ELF-1 (cell line): ENCODE results near the gene INO80D.
A peak's percentile ranks its signal among the peaks of the same experiment; 100 is the strongest.
"Not testable (repeated sequence)": the region's sequence is repeated elsewhere in the genome, so short reads cannot be mapped to it uniquely, and the experiment has no call there.

ENCODE experiments used
- DNase-seq: peaks from one replicate; pipeline ENCODE4 v3.0.0-alpha.2; 2016; ENCODE audit warnings: low read depth, low spot score

The INO80D gene

DNA sequence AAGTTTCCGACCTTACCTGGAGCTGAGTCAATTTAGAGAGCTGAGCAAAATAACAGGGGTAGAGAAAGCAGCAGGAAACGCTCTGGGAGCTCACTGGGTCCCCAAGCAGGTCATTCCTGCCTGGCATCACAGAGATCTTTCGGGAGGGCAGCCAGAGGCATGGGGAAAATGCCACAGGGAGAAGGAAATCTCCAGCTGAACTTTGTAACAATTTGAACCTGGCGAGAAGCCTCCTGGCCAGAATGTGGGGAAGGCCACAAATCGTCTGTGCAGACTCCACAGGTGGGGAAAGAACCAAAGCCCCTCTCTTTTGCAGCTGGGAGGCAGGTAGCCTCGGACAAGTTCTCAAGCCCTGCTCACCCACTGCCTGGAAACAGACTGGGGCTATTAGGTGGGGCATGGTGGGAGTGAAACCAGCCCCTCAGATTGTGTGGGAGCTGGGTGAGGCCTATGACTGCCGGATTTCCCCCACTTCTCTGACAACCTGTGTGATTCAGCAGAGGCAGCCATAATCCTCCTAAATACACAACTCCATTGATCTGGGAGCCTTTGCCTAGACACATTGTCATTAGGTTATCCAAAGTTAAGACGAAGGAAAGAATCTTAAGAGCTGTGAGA is 53.9 kb downstream of the INO80D start:
- DNase-seq, result no peak

DNA sequence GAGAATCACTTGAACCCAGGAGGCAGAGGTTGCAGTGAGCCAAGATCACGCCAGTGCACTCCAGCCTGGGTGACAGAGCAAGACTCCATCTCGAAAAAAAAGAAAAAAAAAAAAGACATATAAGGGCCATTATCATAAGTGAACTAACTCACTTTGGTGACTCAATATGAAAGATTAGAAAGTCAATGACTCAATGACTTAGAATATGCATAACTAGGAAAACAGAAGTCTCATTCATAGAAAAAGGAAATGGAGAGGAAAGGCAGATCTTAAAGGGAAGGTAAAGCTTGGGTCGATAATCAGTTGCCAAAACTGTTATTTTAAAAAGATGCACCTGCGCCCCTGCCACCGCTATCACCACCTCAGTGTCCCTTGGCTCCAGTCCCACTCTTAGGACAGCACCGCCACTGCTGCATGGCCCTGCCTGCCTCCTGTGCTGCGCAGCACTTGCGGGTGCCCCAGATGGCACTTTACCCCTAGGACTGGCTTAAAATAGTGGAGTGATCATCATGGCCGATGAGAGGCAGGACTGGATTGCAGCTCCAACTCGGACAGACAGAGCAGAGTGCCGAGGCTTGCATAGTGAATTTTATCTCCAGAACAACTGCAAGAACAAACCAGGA is 54.7 kb downstream of the INO80D start:
- no peak for DNase-seq

DNA sequence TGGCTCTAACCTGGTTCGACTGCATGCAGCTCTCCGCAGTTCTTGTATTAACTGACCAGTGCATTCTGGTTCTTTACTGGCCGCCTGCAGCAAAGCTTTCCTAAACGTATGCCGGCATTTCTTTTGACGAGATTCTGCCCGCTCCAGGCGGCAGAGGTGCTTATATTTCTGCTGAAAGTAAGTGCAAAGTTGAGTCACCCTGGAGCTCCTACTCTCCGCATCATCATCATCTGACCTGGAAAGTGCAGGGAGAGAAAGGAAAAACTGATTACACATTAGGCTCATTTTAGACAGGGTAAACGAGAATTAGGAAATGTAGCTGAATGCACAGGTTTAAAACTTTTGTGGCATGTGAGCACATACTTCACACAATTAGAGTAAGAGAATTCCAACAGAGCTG is 57.9 kb downstream of the INO80D start:
- no peak for DNase-seq

DNA sequence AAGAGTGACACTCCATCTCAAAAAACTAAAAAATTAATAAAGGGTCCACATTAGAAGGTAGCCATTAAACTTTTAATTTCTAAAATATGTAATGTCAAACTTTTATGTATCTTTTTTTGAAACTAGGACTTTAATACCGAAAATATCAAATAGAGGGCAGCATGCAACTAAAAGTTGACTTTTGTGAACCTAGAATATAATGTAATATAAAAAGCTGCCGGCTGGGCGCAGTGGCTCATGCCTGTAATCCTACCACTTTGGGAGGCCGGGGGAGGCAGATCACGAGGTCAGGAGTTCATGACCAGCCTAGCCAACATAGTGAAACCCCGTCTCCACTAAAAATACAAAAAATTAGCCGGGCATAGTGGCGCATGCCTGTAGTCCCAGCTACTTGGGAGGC is 62.8 kb downstream of the INO80D start:
- no peak for DNase-seq

DNA sequence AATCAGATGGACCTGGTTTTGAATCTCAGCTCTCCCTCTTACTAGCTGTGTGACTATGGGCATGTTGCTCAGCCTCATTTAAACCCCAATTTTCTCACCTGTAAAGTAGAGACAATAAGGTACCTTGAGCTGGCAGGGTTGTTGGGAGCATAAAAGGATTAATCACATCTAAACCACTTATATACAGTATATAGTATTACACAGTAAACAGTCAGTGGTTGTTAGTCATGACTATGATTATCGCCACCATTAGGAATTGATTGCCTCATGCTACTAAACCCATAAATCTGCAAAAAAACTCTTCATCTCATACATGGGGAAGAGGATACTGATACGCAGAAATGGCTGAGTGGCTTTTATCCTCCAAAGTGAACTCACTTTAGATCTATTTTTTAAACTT is 65.8 kb downstream of the INO80D start:
- DNase-seq, result no peak

DNA sequence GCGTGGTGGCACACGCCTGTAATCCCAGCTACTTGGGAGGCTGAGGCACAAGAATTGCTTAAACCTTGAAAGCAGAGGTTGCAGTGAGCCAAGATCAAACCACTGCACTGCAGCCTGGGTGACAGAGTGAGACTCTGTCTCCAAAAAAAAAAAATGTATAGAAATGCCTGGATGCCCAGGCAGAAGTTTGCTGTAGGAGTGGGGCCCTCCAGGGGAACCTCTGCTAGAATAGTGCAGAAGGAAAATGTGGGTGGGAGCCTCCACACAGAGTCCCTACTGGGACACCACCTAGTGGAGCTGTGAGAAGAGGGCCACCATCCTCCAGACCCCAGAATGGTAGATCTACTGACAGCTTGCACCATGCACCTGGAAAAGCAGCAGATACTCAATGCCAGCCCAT is 70.2 kb downstream of the INO80D start:
- not testable (repeated sequence) for DNase-seq

DNA sequence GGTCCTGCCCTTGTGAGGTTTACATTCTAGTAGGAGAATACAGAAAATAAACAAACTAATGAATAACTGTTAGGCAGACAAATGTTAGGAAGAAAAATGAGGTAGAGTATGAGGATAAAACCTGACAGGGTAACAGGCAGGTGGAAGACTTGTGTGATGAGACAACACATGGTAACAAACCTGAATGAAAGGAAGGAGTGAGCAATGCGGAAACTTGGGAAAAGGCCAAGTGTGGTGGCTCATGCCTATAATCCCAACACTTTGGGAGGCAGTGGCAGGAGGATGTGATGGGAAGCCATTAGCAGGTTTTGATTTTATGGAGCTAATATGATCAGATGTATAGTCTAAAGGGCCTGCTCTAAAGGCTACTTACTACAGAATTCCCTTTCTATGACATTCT is 74.2 kb downstream of the INO80D start:
- DNase-seq, result no peak

DNA sequence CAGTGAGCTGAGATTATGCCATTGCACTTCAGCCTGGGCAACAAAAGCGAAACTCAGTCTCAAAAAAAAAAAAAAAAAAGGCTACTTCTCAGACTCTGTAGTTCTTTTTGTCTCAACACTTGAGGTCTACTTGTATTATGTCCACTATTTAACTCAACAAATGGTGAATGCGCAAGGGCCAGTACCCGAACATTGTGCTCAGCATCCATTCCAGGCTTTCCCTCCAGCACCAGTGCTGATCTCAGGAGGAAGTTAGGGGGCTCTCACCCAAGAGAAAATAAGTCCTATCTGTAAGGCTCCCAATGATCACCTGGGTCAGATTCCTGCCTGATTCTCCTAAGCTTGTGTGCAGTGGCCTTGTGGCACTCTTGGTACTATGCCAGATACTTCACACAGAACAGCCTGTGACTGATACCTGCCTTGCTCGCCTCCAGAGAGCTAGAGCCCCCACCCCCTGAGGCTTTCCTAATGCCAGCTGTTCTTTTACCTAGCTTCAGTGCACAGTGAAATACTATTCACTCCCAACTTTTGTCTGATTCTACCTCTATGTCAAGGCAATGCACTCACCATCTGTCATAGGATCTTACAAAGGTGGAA is 74.9 kb downstream of the INO80D start:
- no peak for DNase-seq

DNA sequence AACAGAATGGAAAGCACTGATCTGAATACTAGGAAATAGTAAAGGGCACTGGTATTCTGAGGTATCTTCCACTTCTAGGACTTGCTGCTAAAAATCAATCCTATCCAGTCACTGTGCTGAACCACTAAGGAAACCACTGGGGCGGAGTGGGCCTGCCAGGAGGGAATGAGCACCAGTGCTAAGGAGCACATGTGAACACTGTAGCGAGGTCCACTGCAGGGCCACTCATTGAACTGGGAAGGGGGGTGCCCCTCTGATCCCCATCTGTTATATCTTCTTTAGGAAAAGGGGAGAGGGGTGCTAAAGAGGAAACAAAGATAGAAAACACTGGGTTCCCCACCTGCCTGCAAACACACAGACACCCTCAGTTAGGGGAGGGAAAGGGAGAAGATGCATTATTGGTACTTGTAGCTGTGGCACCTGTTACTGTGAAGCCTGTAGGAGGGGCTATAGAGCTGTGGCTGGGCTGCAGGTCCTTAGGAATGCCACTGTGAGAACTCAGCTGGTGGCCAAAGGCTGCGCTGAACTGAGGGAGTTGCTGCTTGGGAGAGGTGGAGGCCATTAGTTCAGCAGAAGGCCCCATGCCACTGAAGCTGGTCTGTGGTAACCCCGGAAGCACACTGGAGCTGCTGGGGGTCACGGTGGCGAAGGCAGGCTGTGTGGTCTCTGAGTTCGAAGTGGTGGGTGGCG is 81.8 kb downstream of the INO80D start:
- DNase-seq, result peak; percentile 70

DNA sequence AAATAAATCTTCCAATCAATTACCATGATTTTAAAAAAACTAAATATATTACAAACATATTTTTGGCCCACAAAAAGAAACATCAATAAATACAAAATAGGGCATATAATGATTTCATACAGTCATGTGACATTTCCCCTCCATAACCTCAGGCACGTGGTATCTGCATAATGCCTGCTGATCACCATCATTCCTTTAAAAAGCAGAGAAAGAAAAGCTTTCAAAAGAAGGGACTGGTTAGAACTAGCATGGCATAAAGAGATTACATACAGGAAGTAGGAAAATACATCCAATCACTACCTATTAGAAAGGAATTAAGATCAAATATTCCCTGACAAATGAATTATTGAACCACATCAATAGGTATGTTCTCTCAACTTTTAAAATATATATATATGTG is 83.5 kb downstream of the INO80D start:
- no peak for DNase-seq

DNA sequence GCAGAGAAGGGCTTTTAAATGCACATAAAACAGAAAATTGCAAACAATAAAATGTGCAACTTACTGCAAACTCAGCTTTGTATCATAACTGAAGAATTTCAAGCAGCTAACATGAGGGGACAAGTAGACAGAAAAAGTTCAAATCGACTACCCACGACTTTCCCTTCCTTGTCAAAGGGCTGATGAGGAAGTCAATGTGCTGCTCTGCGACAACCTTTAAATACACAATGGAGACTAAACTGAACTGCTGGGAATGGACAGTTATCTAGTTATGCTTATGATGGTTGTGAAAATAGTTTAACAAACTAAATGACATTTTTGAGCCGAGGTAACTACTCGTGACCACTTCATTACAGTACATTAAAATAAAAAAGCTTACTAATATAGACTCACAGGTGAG is 84.1 kb downstream of the INO80D start:
- DNase-seq, result no peak

DNA sequence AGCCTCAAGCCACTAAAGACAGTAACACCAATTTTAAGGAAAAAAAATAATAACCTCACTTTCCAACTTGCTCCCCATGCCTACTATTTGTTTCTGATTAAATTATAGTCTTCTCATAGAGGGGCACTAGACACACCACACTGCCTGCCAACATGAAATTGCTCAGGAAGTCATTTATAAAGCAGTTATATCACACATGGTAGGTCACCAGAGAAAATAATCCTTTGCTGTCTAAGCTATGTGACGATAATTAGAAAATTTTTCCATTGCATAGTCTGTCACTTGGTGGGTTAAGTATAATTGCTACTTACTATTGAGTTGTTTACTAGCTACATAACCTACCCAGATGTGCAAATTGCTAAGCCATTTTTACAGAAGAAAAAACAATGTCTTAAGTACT is 85.2 kb downstream of the INO80D start:
- no peak for DNase-seq

DNA sequence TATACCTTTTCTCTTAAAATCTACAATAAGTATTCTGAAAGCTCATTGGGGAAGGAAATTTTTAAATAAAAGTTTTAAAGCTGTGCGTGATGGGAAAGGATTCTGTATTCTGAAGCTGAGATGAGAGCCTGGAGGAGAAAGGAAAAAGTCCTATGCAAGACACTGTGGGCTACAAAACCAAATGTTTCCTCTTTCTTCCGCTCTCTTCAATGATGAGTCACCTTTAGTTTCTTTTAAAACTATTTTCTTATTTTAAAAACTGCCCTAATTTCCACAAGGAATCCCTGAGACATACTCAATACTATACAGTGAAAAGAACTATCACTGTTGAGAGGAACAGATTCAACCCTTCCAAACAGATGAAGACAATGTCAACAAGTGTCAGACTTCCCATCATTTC is 87.4 kb downstream of the INO80D start:
- no peak for DNase-seq

DNA sequence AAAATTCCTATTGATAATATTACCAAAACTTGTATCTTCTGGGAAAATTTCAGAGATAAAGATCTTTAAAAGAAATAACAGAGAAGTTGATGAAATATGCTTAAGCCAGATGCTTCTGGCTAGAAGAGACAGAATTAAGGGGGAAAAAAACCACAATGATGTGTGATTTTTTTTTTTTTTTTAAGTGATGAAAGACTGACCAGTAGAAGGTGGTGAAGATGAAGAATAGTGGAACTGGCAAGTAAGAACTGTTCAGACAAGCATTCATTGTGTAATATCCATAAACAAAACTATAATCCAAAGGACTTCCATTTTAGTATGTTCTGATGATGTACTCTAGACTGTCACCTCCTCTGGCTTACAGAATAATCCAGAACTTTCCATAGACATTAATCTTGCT is 89.8 kb downstream of the INO80D start:
- DNase-seq, result no peak

DNA sequence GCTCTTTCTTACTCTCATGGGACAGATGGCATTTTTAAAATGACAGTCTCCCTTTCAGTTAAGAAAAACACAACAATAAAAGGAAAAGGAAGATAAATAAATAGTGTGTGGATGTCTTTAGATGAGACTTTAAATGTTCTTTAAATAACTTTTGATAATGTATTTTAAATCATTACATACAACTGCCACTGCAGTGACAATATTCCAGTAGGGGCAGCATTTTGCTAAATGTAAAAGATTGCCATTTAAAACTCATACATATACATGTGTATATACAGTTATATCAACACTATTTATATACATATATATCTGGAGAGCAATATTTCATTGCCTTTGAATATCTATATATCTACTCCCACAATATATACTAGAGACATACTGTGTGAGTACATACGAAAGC is 90.7 kb downstream of the INO80D start:
- no peak for DNase-seq

DNA sequence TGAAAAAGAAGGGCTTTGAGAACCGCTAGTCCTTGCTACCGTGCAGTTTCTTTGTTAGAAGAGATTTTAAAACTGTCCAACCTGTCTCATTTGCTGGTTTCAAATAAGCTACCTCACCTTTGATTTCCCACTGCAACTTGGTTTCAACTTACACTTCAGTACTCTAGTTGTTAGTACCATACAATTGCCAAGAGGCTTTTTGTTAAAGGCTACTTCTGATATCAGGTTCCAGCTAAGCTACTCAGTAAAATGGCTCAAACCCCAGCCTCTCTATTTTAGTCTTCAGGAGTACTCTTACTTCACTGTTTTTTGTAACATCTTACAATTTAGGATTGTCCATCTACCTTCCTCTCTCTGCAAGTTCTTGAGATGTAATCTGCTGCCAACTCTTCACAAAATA is 91.6 kb downstream of the INO80D start:
- no peak for DNase-seq

DNA sequence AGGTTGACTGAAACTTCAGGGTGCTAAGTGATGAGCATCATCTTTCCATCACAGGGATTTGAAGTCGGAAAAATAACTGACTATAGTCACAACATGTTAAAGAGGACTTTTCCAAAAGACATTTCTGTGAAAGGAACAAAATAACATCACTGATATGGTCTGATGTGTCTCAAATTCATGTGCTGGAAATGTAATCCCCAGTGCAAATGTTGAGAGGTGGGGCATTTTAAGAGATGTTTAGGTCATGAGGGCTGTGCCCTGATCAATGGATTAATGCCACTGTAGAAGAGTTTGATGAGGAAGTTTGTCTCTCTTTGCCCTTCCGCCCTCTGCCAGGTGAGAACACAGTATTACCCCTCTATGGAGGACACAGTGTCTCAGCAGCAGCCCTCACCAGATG is 95.9 kb downstream of the INO80D start:
- DNase-seq, result no peak

DNA sequence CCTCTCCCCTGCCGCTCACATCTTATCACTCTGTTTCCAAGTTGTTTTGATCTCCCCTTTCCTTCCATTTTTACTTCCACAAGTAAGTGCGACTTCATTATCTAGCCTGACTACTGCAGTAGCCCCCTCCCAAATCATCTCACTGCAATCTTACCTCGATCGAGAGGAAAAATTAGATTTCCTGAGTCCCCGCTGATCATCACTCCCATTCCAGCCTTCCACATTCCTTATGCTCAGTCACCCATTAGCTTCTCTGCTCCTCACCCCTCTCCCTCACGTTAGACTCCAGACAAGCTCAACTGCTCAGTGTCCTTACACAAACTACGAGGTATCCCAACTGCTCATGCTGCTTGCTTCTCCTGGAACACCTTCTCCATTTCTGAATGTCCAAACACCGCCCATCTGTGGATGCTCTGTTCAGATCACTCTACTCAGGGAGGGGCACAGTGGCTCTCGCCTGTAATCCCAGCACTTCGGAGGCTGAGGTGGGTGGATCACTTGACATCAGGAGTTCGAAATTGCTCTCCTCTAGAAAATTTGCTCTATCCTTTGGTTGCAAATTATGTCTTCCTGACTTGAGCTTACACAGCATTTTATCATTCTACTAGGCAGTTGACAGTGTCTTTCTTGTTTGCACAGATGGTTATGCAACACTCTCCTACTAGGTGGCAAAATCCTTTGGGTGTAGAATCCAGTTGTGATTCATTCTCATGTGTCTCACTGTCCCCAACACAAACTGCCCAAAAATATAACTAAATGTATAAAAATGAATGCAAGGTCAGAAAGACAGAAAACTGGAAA is 96.5 kb downstream of the INO80D start:
- DNase-seq, result no peak

DNA sequence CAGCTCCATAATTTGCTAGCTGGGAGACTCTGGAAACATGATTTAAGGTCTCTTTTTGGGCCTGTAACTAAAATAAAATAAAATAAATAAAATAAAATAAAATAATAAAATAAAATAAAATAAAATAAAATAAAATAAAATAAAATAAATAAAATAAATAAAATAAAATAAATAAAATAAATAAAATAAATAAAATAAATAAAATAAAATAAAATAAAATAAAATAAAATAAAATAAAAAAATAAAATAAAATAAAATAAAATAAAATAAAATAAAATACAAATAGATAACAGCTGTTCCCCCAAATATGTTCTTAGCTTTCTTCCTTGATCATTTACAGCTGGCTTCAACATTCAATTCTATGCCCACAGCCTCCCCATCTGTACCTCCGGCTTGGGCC is 97.3 kb downstream of the INO80D start:
- not testable (repeated sequence) for DNase-seq

DNA sequence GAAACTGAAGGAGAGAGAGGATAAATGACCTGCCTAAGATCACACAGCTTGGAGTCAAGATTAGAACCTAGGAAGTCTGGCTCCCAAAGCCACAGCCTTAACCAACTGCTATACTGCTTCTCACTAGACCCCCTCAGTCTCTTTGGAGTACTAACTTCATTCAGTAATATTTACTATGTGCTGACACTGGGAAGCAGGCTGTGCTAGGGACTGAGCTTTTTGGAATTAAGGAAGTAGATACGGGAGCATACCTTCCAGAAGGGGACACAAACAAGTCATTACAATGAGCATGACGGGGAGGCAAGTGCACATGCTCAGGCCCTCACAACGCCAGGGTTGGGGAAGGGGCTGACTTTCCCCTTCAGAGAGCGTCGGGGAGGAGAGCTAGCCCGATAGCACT is 97.7 kb downstream of the INO80D start:
- no peak for DNase-seq

DNA sequence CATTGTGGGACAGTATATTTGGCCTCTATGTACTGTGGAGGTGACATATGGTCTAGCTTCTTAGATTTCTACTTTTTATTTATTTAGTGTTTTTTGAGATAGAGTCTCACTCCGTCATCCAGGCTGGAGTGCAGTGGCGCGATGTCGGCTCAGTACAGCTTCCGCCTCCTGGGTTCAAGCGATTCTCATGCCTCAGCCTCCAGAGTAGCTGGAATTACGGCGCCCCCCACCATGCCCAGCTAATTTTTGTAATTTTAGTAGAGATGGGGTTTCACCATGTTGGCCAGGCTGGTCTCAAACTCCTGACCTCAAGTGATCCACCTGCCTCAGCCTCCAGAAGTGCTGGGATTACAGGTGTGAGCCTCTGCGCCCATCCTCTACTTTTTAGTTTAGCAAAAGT is 99.6 kb downstream of the INO80D start:
- not testable (repeated sequence) for DNase-seq

DNA sequence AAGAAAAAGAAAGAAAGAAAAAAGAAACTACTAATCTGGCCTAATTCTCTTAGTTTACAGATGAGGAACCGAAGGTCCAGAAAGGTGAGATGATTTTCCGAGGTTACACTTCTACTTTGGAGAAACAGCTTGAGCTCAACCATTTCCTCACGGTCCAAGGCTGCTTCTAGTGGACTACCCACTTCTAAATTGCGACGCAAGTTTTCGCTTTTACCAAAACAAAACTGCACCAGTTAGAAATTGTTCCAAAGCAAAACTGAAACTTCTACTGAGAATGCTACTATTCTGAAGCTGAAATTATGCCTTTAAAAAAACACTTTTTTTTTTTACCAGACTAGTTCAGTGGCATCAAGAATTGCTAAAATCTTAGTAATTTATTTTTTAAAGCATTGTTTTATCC is 101.6 kb downstream of the INO80D start:
- no peak for DNase-seq
